NT2/D1 (cell line): ENCODE data around the gene PSME2.
A peak's percentile ranks its signal among the peaks of the same experiment; 100 is the strongest.

Experiments used
- DNase-seq: peaks from one replicate; pipeline ENCODE4 v3.0.0-alpha.2; 2011; ENCODE audit warnings: low read depth, low spot score
- H3K27me3 ChIP-seq: 2 replicates; pipeline ENCODE4 v1.6.0; 2011; ENCODE audit warnings: mild to moderate bottlenecking; ENCODE audit not compliant: insufficient read length, insufficient read depth
- H3K36me3 ChIP-seq: 2 replicates; pipeline ENCODE4 v1.6.1; 2011; ENCODE audit warnings: mild to moderate bottlenecking, low read length, mixed read lengths; ENCODE audit not compliant: insufficient read depth, insufficient read length
- H3K4me1 ChIP-seq: 2 replicates; pipeline ENCODE4 v1.5.1; 2011; ENCODE audit not compliant: insufficient read depth, insufficient read length
- H3K4me3 ChIP-seq: 2 replicates; pipeline ENCODE4 v1.5.1; 2011; ENCODE audit warnings: low read depth; ENCODE audit not compliant: insufficient read length
- H3K9ac ChIP-seq: 2 replicates; pipeline ENCODE4 v1.6.0; 2011; ENCODE audit warnings: low read depth; ENCODE audit not compliant: insufficient read length
- H3K9me3 ChIP-seq: 2 replicates; pipeline ENCODE4 v1.5.1; 2011; ENCODE audit warnings: mild to moderate bottlenecking, low read length; ENCODE audit not compliant: insufficient read depth
- SUZ12 ChIP-seq: IDR thresholded peaks from 2 replicates; pipeline ENCODE4 v1.6.1; 2011; ENCODE audit not compliant: insufficient read length, insufficient read depth; ENCODE audit errors: extremely low read depth
- YY1 ChIP-seq: IDR thresholded peaks from 2 replicates; pipeline ENCODE4 v1.6.1; 2011; ENCODE audit not compliant: insufficient read length, insufficient read depth
- ZNF274 ChIP-seq: IDR thresholded peaks from 2 replicates; pipeline ENCODE4 v1.6.1; 2011; ENCODE audit warnings: mild to moderate bottlenecking, low read depth, low read length

PSME2 gene

DNA sequence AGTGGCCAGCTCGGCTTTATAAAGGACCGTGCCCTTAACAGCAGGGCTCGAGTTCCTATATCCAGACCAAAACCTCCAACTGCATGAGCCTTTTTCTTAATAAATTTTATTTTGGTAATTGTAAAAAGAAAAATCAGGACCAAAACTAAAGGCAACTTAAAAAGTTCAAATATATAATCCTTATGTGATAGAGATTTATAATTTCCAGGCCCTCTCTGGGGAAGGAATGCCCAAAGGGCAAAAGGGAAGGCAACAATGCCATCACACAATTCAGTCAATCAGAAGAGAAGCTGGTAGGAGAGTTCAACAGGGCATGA, 42.6 kb upstream of the PSME2 start:
- Histone ChIP-seq H3K36me3 (peaks cover 71% of the 10 kb centered on the region), H3K4me1 (peaks cover 2% of the 10 kb centered on the region), H3K9ac (peak overlapping the region; percentile 44), H3K27me3 (no peaks in the 10 kb centered on the region), H3K9me3 (no peaks in the 10 kb centered on the region), H3K4me3 (peak overlapping the region; percentile 86)
- TF ChIP-seq ZNF274, result no peak
- no peak for TF ChIP-seq YY1
- no peak for TF ChIP-seq SUZ12
- DNase-seq, result no peak

GRCh38 chr14:24188251-24189058, 42.0 kb upstream of the PSME2 start, which contains the start of gene IPO4:
TSS of gene IPO4 (minus strand) at chr14:24188816. CDS start at chr14:24188787, 29 bp downstream.
- no peaks in the 10 kb centered on the region for H3K9me3 ChIP-seq
- peaks cover 2% of the 10 kb centered on the region for H3K4me1 ChIP-seq
- no peak for TF ChIP-seq SUZ12
- TF ChIP-seq ZNF274, result no peak
- peak; percentile 39 for TF ChIP-seq YY1
- peak within 1 kb of the TSS; percentile 86 for H3K4me3 ChIP-seq
- peaks cover 74% of the 10 kb centered on the region for H3K36me3 ChIP-seq
- peak; percentile 92 for DNase-seq
- no peaks in the 10 kb centered on the region for H3K27me3 ChIP-seq
- peak within 1 kb of the TSS; percentile 91 for H3K9ac ChIP-seq

DNA sequence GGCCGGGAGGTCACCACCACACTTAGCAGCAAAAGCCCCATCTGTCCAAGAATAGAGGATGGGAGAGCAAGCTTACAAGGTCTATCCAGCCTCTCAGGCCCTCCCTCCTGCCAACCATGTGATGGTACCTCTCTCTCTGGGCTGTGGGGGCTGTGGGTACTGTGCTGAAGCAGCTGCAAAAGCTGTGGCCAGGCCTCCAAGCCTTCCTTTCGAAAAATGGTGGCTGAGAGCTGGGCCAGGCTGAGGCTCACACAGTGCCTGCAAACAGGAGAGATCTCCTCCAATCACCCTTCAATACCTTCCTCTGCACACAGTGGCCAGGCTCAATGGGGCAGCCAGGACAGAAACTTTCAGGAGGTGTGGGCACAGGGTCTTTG, 41.1 kb upstream of the PSME2 start:
- Histone ChIP-seq H3K36me3 (peaks cover 76% of the 10 kb centered on the region), H3K27me3 (no peaks in the 10 kb centered on the region), H3K4me3 (peak overlapping the region; percentile 86), H3K9ac (peak overlapping the region; percentile 9), H3K9me3 (no peaks in the 10 kb centered on the region), H3K4me1 (peaks cover 2% of the 10 kb centered on the region)
- TF ChIP-seq SUZ12, result no peak
- no peak for TF ChIP-seq ZNF274
- no peak for TF ChIP-seq YY1
- no peak for DNase-seq

GRCh38 chr14:24186831-24187538, 40.6 kb upstream of the PSME2 start:
- Histone ChIP-seq H3K36me3 (peaks cover 76% of the 10 kb centered on the region), H3K9me3 (no peaks in the 10 kb centered on the region), H3K9ac (no peak overlapping the region), H3K4me3 (no peak overlapping the region), H3K27me3 (no peaks in the 10 kb centered on the region), H3K4me1 (peaks cover 2% of the 10 kb centered on the region)
- DNase-seq, result no peak
- TF ChIP-seq ZNF274 (no peak), YY1 (no peak), SUZ12 (no peak)

GRCh38 chr14:24185741-24186140, 39.3 kb upstream of the PSME2 start:
- no peak for DNase-seq
- Histone ChIP-seq H3K27me3 (no peaks in the 10 kb centered on the region), H3K36me3 (peaks cover 84% of the 10 kb centered on the region), H3K4me3 (no peak overlapping the region), H3K9ac (no peak overlapping the region), H3K4me1 (peaks cover 2% of the 10 kb centered on the region), H3K9me3 (no peaks in the 10 kb centered on the region)
- TF ChIP-seq YY1 (no peak), ZNF274 (no peak), SUZ12 (no peak)

DNA sequence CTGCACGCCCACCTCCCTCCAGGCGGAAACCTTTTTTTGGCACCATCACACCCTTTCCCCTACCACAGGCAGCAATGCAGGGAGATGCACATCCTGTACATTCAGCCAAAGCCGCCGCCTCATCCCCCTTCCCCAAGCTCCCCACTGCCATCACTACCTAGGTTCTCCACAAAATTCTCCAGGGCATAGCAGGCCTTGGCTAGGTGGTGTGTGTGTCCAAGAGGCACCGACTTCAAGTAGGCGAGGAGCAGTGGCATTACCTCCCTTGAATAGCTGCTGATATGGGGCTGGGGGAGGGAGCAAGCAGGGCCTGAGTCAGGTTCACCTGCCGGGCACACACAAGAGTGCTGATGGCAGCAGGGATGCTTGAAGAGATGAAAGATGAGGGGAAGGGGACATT, 38.6 kb upstream of the PSME2 start:
- TF ChIP-seq ZNF274, result no peak
- TF ChIP-seq YY1, result no peak
- TF ChIP-seq SUZ12, result no peak
- H3K9me3 ChIP-seq, result no peaks in the 10 kb centered on the region
- peaks cover 85% of the 10 kb centered on the region for H3K36me3 ChIP-seq
- H3K27me3 ChIP-seq, result no peaks in the 10 kb centered on the region
- H3K4me1 ChIP-seq, result peaks cover 2% of the 10 kb centered on the region
- no peak for DNase-seq
- H3K9ac ChIP-seq, result no peak overlapping the region
- no peak overlapping the region for H3K4me3 ChIP-seq

DNA sequence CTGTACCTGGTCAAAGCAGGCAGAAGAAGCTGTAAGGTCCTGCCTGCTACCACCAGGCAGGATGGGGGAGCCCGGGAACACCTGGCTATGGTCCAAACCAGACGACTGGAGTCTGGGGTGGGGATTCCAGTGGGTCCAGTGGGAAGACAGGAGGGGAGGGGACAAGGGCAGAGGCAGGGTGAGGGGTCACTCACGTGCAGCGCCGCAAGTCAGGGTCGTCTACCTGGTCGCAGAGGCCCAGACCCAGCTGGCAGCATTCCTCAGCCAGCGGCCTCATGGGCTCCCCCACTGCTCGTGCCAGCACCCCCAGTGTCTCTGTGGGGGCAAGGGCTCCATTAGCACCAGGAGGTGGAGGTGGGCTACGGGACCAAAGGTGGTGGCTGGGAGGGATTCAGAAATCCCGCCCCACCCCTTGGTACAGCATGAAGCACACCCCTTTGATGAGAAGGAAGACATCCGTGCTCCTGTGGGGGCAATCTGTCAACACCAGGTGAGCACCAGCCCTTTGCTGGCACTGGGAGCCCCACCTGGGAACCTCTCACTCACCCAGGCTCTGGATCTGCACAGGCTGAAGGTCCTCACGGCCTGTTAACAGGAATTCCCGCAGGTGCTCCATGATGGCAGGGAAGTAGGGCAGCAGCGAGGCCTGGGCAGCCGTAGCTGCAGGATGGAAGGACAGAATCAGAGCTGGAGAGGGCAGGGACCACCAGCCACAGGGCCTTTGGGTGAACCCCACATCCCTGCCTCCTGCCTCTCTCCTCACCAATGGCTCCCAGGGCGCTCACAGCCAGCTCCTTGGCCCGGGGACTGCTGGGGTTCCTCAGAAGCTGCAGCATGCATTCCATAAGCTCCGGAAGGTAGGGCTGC, 37.9 kb upstream of the PSME2 start:
- no peak for TF ChIP-seq SUZ12
- TF ChIP-seq YY1, result no peak
- H3K9ac ChIP-seq, result no peak overlapping the region
- H3K4me3 ChIP-seq, result no peak overlapping the region
- peaks cover 84% of the 10 kb centered on the region for H3K36me3 ChIP-seq
- DNase-seq, result no peak
- H3K4me1 ChIP-seq, result no peaks in the 10 kb centered on the region
- no peaks in the 10 kb centered on the region for H3K9me3 ChIP-seq
- H3K27me3 ChIP-seq, result no peaks in the 10 kb centered on the region
